Activated CD4-positive, alpha-beta T cell treated with anti-CD3 and anti-CD28 coated beads for 24 hours (primary cell): ENCODE results near the gene DHCR24.

ENCODE experiments used
- DNase-seq, 2 donors: peaks; one replicate each; pipeline ENCODE4 v3.0.0-alpha.2; 2020; ENCODE audit warnings: low read depth in 2 of 2

Gene DHCR24

DNA sequence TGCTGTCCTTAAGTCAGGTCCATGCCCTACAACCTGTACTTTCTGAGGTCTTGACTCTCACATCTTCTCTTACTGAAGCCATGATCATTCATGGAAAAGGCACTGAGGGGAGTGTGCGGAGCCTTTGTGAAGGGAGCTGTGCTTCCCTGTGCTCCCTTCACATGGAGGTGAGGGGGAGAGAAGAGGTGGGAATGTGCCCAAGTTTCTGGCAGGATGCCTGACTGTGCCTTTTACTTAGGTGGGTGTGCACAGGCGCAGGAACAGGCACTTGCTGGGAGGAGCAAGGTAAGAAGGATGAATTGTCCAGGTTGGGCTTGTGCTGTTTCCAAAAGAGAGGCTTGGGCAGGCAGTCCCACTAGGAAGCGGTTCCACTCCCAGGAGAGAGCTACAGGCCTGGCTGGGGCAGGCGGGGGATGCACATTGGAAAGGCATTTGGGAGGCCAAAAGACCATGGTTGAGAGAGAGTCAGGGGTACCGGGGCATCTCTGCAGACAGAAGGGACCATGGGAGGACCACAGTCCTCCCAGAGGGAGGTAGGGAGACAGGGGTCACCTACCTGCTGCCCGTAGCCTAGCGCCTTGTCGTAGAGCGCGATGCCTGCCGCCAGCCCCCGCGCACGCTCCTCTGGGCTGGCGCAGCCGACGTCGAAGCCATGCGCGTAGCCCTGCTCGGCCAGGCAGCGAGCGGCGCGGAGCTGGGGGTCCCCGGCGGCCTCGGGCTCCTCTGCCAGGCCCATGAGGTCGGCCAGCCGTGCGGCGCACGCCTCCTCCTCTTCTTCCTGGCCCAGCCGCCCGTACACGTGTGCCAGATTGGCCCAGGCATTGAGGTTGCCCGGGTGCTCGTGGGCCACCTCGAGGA is 86.7 kb downstream of the DHCR24 start:
- no peak for DNase-seq
